OCI-LY1 (cell line): ENCODE data around the gene ENTREP3.

Source experiments
- H2AFZ ChIP-seq: fragments of 200-600 bp; sonication (generic), shearing (Covaris generic); 2 replicates; pipeline ENCODE4 v1.6.0; 2014; ENCODE audit warnings: antibody characterized with exemption, mild to moderate bottlenecking, low read length
- H3F3A ChIP-seq: fragments of 200-600 bp; sonication (generic), shearing (Covaris generic); 2 replicates; pipeline ENCODE4 v1.6.0; 2014; ENCODE audit warnings: mild to moderate bottlenecking, antibody characterized with exemption, low read length, moderate library complexity; ENCODE audit not compliant: insufficient read depth
- H3K27ac ChIP-seq: fragments of 200-600 bp; sonication (generic); 2 replicates; pipeline ENCODE4 v1.5.1; 2014; ENCODE audit warnings: low read length, mixed run types, mild to moderate bottlenecking, low read depth; ENCODE audit not compliant: poor library complexity, severe bottlenecking
- H3K27me3 ChIP-seq: fragments of 200-600 bp; sonication (generic); 2 replicates; pipeline ENCODE4 v1.6.0; 2014; ENCODE audit warnings: antibody characterized with exemption, mild to moderate bottlenecking, low read length, moderate library complexity; ENCODE audit not compliant: insufficient read depth
- H3K36me3 ChIP-seq: fragments of 200-600 bp; sonication (generic); 2 replicates; pipeline ENCODE4 v1.6.1; 2014; ENCODE audit warnings: mild to moderate bottlenecking, antibody characterized with exemption, low read length, moderate library complexity, mixed read lengths; ENCODE audit not compliant: insufficient read depth
- H3K4me1 ChIP-seq: fragments of 200-600 bp; sonication (generic); 2 replicates; pipeline ENCODE4 v1.5.1; 2014; ENCODE audit warnings: mild to moderate bottlenecking, low read length, moderate library complexity; ENCODE audit not compliant: insufficient read depth, severe bottlenecking
- H3K4me2 ChIP-seq: fragments of 200-600 bp; sonication (generic), shearing (Covaris generic); 2 replicates; pipeline ENCODE4 v1.6.1; 2014; ENCODE audit warnings: low read length
- H3K4me3 ChIP-seq: fragments of 200-600 bp; sonication (generic); 2 replicates; pipeline ENCODE4 v1.5.1; 2014; ENCODE audit warnings: low read length, low read depth, mild to moderate bottlenecking, mixed read lengths; ENCODE audit not compliant: poor library complexity, severe bottlenecking
- H3K79me2 ChIP-seq: fragments of 200-600 bp; shearing (Covaris generic); 2 replicates; pipeline ENCODE4 v1.6.1; 2016; ENCODE audit warnings: mixed run types, low read length, mixed read lengths; ENCODE audit not compliant: insufficient read depth
- H3K9ac ChIP-seq: fragments of 200-600 bp; sonication (generic), shearing (Covaris generic); 2 replicates; pipeline ENCODE4 v1.6.1; 2014; ENCODE audit warnings: mild to moderate bottlenecking, low read length, mixed read lengths
- H3K9me2 ChIP-seq: fragments of 200-600 bp; sonication (generic), shearing (Covaris generic); 2 replicates; pipeline ENCODE4 v1.6.1; 2014; ENCODE audit warnings: low read depth, mild to moderate bottlenecking, low read length, mixed read lengths
- H3K9me3 ChIP-seq: fragments of 200-600 bp; shearing (Covaris generic); 2 replicates; pipeline ENCODE4 v1.6.1; 2014; ENCODE audit warnings: low read length, mixed read lengths
- H4K20me1 ChIP-seq: fragments of 200-600 bp; sonication (generic), shearing (Covaris generic); 2 replicates; pipeline ENCODE4 v1.6.0; 2016; ENCODE audit warnings: mild to moderate bottlenecking, low read length; ENCODE audit not compliant: insufficient read depth
- EZH2 ChIP-seq: fragments of 200-600 bp; sonication (generic), shearing (Covaris generic); IDR thresholded peaks from 2 replicates; pipeline ENCODE4 v1.8.0; 2017; ENCODE audit warnings: borderline replicate concordance, mixed run types, mild to moderate bottlenecking, antibody characterized with exemption, low read length, moderate library complexity, mixed read lengths
- TF ChIP-seq, protein P1 (sequence below): fragments of 200-600 bp; sonication (generic), shearing (Covaris generic); IDR thresholded peaks from 2 replicates; pipeline ENCODE4 v1.5.1; 2017; ENCODE audit warnings: mild to moderate bottlenecking, antibody characterized with exemption, low read length, moderate library complexity, mixed read lengths

ENTREP3 gene

DNA sequence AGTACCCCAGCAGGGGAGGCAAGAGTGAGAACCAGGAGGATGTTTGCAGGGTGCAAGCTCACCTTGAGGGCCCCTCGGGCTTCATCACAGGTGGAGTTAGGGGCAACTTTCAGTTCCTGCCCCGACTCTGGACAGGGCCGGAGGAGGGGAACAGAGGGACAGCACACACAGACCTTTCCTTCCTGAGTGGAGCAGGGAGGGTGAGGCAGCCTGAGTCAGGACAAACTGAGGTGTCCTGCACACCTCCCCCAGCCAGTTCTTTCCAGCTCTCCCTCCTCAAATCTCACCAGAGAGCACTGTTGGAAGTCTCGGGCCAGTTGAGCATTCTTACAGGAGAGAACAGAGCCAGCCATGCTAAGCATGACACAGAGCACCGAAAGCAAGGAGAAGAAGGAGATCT, 1.5 kb downstream of the ENTREP3 start:
- Histone ChIP-seq H4K20me1 (no peaks in the 10 kb centered on the region), H3K79me2 (no peaks in the 10 kb centered on the region), H3K9me2 (no peaks in the 10 kb centered on the region), H3K4me1 (peaks cover 44% of the 10 kb centered on the region), H3F3A (no peaks in the 10 kb centered on the region), H3K27me3 (no peaks in the 10 kb centered on the region), H3K9ac (peak overlapping the region; percentile 68; the same call in 1 of the 2 replicates), H3K4me3 (peak overlapping the region; percentile 72), H2AFZ (no peak overlapping the region), H3K27ac (peak overlapping the region; percentile 55), H3K4me2 (peak overlapping the region; percentile 86), H3K9me3 (no peaks in the 10 kb centered on the region), H3K36me3 (peaks cover 13% of the 10 kb centered on the region; the same call in 1 of the 2 replicates)
- TF ChIP-seq, protein P1, sequence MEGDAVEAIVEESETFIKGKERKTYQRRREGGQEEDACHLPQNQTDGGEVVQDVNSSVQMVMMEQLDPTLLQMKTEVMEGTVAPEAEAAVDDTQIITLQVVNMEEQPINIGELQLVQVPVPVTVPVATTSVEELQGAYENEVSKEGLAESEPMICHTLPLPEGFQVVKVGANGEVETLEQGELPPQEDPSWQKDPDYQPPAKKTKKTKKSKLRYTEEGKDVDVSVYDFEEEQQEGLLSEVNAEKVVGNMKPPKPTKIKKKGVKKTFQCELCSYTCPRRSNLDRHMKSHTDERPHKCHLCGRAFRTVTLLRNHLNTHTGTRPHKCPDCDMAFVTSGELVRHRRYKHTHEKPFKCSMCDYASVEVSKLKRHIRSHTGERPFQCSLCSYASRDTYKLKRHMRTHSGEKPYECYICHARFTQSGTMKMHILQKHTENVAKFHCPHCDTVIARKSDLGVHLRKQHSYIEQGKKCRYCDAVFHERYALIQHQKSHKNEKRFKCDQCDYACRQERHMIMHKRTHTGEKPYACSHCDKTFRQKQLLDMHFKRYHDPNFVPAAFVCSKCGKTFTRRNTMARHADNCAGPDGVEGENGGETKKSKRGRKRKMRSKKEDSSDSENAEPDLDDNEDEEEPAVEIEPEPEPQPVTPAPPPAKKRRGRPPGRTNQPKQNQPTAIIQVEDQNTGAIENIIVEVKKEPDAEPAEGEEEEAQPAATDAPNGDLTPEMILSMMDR: no peak
- TF ChIP-seq EZH2: no peak

GRCh38 chr1:155253208-155253607, 2.1 kb downstream of the ENTREP3 start:
- Histone ChIP-seq H3K27ac (peak overlapping the region; percentile 55), H3K4me1 (peaks cover 47% of the 10 kb centered on the region), H3K4me3 (peak overlapping the region; percentile 72)

GRCh38 chr1:155251566-155251965, 3.7 kb downstream of the ENTREP3 start:
- Histone ChIP-seq H3F3A (peaks cover 4% of the 10 kb centered on the region; the same call in 1 of the 2 replicates), H2AFZ (no peak overlapping the region), H3K36me3 (no peaks in the 10 kb centered on the region), H3K4me3 (no peak overlapping the region), H3K4me2 (no peak overlapping the region), H3K9me2 (no peaks in the 10 kb centered on the region), H3K27me3 (no peaks in the 10 kb centered on the region), H3K4me1 (peaks cover 51% of the 10 kb centered on the region), H3K79me2 (no peaks in the 10 kb centered on the region), H4K20me1 (no peaks in the 10 kb centered on the region), H3K9ac (no peak overlapping the region; the same call in 1 of the 2 replicates), H3K27ac (peak overlapping the region; percentile 54), H3K9me3 (no peaks in the 10 kb centered on the region)
- TF ChIP-seq, protein P1: no peak
- no peak for TF ChIP-seq EZH2

More at GRCh38 chr1:155253208-155253607, 2.1 kb downstream of the ENTREP3 start:
- Histone ChIP-seq H4K20me1 (no peaks in the 10 kb centered on the region), H2AFZ (no peak overlapping the region), H3F3A (no peaks in the 10 kb centered on the region), H3K36me3 (peaks cover 8% of the 10 kb centered on the region; the same call in 1 of the 2 replicates), H3K4me2 (peak overlapping the region; percentile 86), H3K9ac (peak overlapping the region; percentile 68; the same call in 1 of the 2 replicates), H3K79me2 (no peaks in the 10 kb centered on the region), H3K9me3 (no peaks in the 10 kb centered on the region), H3K27me3 (no peaks in the 10 kb centered on the region), H3K9me2 (no peaks in the 10 kb centered on the region)
- TF ChIP-seq, protein P1: no peak
- no peak for TF ChIP-seq EZH2
